ENCODE results near the gene PDGFRA.
"Not testable (repeated sequence)": the region's sequence is repeated elsewhere in the genome, so short reads cannot be mapped to it uniquely, and the experiment has no call there.

- TF ChIP-seq POLR2A (IDR thresholded peaks at IDR 0.05; ENCODE audit: low read length); GATA1 (IDR thresholded peaks at IDR 0.05; ENCODE audit: low read depth, low read length): not testable (repeated sequence)
Measured at GRCh38 chr4:54252312-54252711, 23.2 kb downstream of the PDGFRA start.

Data from erythroblast (primary cell).